ENCODE results near the gene STMP1.

STMP1 gene

DNA sequence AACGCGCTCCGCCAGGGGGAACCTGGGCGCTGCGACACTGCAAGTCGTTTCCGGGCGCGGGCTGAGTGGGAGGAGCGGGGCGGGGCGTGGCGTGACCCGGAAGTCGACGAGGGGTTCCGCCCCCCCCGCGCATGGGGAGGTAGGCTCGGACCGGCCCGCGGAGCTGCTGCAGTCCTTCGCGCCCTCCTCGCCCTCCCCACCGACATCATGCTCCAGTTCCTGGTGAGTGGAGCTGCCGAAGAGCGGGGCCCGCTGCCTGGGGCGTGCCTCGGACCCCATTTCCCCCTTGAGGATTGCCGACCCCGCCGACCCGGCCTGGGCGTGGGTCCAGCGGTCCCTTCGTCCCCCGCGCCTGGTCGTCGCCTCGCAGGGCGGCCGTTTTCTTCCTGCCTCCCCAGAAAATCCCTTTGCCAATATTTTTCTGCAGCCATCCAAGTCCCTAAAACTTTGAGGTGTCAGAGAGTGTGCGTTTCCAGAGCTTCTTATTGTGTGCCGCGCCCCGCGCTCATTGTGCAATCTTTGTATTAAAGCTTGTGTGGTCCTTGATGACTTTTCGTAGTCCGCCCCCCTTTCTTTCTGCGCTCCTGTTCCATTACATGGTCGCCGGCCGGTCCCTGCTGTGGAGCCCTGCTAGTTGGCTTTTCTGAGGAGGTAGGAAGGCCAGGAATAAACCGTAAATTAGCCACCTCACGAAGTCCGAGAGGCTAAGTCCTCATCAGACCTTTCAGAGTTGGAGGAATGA is at the start of gene STMP1:
Gene STMP1 (plus strand): TSS at position 142 of the 742 bp plus-strand sequence.
- CTCF ChIA-PET = interaction anchor here (0.6 to 1.4 kb wide), 5 partner anchors 9 to 492 kb away, joined by 3 to 5 read pairs (median 3); no protein-coding TSS in a partner anchor
- DNase-seq (ENCODE audit: low spot score) = peak; percentile 89
- H3K27ac ChIP-seq = peak within 1 kb of the TSS; percentile 97
- POLR2A ChIA-PET (ENCODE audit: low non-redundant PET) = interaction anchor here (0.7 kb wide), 1 partner anchor 29 kb away, joined by 5 read pairs; no protein-coding TSS in a partner anchor
- TF ChIP-seq, protein P1, sequence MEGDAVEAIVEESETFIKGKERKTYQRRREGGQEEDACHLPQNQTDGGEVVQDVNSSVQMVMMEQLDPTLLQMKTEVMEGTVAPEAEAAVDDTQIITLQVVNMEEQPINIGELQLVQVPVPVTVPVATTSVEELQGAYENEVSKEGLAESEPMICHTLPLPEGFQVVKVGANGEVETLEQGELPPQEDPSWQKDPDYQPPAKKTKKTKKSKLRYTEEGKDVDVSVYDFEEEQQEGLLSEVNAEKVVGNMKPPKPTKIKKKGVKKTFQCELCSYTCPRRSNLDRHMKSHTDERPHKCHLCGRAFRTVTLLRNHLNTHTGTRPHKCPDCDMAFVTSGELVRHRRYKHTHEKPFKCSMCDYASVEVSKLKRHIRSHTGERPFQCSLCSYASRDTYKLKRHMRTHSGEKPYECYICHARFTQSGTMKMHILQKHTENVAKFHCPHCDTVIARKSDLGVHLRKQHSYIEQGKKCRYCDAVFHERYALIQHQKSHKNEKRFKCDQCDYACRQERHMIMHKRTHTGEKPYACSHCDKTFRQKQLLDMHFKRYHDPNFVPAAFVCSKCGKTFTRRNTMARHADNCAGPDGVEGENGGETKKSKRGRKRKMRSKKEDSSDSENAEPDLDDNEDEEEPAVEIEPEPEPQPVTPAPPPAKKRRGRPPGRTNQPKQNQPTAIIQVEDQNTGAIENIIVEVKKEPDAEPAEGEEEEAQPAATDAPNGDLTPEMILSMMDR (conservative IDR thresholded peaks at IDR 0.05; ENCODE audit: low read depth) = peak; percentile 29

DNA sequence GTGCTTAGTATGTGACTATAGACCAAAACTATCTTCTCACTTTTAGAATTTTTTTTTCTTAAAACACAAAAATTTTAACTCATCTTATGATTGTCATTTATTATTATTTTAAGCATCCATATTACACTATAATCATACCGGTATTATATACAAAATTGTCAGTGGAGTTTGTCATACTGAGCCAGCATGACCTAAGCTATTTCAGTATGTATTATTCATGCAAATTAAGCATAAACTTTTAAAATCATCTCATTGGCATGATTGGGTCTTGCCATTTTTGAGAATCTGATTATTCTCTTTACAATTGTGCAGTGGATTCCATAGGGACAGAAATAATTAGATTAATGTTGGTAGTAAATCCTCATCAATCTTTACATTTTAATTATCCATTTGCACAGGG is 46.2 kb upstream of the STMP1 start:
- TF ChIP-seq, protein P1 (conservative IDR thresholded peaks at IDR 0.05; ENCODE audit: low read depth) = no peak
- ChIA-PET POLR2A (ENCODE audit: low non-redundant PET) (no interaction called here), CTCF (no interaction called here)
- DNase-seq (ENCODE audit: low spot score) = no peak
- no peak overlapping the region for H3K27ac ChIP-seq

DNA sequence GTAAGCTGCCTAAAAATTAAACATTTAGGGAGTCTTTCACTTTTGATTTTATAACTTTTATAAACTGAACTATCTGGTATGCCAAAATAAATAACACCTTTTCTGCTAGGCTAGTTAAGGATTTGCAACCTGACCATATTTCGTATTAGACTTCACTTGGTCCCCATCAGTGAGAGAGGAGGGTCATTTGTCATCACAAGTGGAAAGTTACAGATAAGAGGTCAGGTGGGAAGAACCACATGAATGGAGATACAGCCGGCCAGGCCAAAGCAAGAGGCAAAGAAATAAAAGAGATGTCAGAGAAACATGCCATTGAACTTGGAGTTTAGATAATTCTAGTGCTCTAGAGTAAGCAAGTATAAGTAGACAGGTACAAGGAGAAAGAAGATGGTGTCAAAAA is 44.5 kb upstream of the STMP1 start:
- no peak overlapping the region for H3K27ac ChIP-seq
- TF ChIP-seq, protein P1 (conservative IDR thresholded peaks at IDR 0.05; ENCODE audit: low read depth) = no peak
- CTCF ChIA-PET = interaction anchor here (1.0 kb wide), 1 partner anchor 27 kb away, joined by 3 read pairs; no protein-coding TSS in a partner anchor
- no peak for DNase-seq (ENCODE audit: low spot score)
- POLR2A ChIA-PET (ENCODE audit: low non-redundant PET) = no interaction called here

DNA sequence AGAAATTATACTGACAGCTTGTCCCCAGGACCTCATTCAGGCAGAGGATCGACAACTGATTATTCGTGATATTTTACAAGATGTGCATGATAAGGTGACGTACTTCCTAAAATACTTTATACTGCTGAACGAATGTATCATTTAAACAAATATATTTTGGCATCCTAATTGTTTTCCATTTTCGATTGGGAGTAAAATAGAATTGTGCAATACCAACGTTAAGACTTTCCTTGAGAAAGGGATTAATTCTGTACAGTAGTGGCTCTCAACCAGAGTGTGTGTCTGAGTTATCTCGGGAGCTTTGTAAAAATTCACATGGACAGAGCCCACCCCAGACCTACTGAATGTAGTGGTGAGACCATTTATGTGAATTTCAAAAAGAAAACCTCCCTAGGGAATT is 43.8 kb upstream of the STMP1 start:
- POLR2A ChIA-PET (ENCODE audit: low non-redundant PET) = no interaction called here

DNA sequence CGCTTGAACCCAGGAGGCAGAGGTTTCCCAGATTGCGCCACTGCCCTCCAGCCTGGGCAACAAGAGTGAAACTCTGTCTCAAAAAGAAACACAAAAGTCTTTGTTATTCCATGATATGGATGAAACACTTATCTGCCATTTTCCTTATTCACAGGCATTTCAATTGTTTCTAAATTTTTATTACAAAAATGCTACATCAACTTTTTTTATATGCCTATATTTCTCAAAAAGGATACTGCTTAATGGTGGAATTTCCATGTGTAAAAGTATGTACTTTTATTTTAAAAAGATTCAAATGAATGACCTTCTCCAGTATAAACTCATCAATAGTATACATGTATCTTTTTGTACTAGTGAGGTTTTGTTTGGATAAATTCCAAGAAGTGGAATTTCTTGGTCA is 41.9 kb upstream of the STMP1 start:
- POLR2A ChIA-PET (ENCODE audit: low non-redundant PET) = no interaction called here
- peak overlapping the region; percentile 23; the same call in 1 of the 2 replicates for H3K27ac ChIP-seq
- CTCF ChIA-PET = interaction anchor here (0.5 to 1.0 kb wide), 3 partner anchors 13 to 1885 kb away, joined by 3 to 4 read pairs (median 4); no protein-coding TSS in a partner anchor
- TF ChIP-seq, protein P1 (conservative IDR thresholded peaks at IDR 0.05; ENCODE audit: low read depth) = no peak
- no peak for DNase-seq (ENCODE audit: low spot score)

More for the DNA sequence above, 43.8 kb upstream of the STMP1 start:
- TF ChIP-seq, protein P1 (conservative IDR thresholded peaks at IDR 0.05; ENCODE audit: low read depth) = no peak
- H3K27ac ChIP-seq = no peak overlapping the region
- CTCF ChIA-PET = no interaction called here
- DNase-seq (ENCODE audit: low spot score) = no peak

DNA sequence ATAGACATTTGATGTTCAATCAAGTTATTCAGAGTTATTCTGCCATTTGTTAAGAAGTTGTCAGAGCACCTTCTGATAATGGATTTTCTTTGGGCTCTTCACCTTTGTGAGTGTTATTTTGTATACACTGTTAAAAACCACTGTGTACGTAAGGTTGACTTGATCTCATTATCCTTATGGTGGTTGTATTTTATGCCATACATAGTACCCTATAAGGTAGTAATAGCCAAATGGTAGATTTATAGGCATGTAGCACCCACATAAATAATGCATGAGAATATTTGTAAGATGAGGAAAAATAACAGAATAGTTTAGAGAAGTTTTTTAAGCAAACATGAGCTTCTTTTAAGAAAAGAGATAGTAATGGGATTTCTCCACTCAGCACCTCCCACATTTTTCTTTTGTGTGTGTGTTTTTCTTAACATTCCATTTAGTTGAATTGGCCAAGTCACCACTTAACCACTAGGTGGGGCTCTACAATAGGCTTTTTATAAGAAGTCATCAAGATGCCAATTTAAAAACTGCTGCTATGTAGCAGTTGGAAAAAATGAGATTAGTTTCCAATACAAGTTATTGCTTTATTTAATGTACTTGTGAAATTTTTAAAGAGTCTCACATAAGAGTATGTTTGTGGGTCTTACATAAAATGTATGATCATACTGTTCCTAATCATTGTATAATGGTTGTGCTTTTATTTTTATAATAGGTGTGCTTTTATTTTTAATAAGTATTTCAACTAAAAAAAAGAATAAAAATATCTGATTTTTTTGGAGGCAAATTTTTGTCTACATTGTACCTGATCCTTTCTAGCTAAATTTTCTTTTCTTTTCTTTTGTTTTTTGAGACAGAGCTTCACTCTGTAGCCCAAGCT is 41.1 kb upstream of the STMP1 start:
- peak; percentile 45 for DNase-seq (ENCODE audit: low spot score)
- no peak overlapping the region for H3K27ac ChIP-seq
- TF ChIP-seq, protein P1 (conservative IDR thresholded peaks at IDR 0.05; ENCODE audit: low read depth) = peak; percentile 93
- ChIA-PET CTCF (interaction anchor here (0.5 to 1.0 kb wide), 8 partner anchors 9 to 1886 kb away, joined by 3 to 6 read pairs (median 4); no protein-coding TSS in a partner anchor), POLR2A (ENCODE audit: low non-redundant PET) (no interaction called here)

Measured in RWPE1 (cell line).